Measurements from ENCODE around the gene DDX39A. TPM values are rescaled to one million over a fixed set of nuclear protein-coding genes. Genes with fewer than 3 reads are reported as not detected.
"Not testable (repeated sequence)": the region's sequence is repeated elsewhere in the genome, so short reads cannot be mapped to it uniquely, and the experiment has no call there.

Gene DDX39A
- total RNA-seq, 1 donor from 2014 or later = 210 TPM

GRCh38 chr19:14367016-14367415 lies 52.1 kb downstream of the DDX39A start:
- no peaks in the 10 kb centered on the region for H3K9me3 Mint-ChIP-seq
- peak overlapping the region; percentile 93 for H3K27ac Mint-ChIP-seq
- ChIA-PET POLR2A (interaction anchor here (0.7 to 19.6 kb wide), 10 partner anchors 9 to 69 kb away, joined by 3 to 342 read pairs (median 8); partner anchors contain the start of genes ADGRE5 and DDX39A), CTCF (interaction anchor here (1.7 kb wide), 1 partner anchor 14 kb away, joined by 5 read pairs; the partner anchor contains the start of gene ADGRE5)
- intact Hi-C loops (cut with micrococcal nuclease) = loop anchor here (5.0 kb wide), 1 partner anchor 1210 kb away; no protein-coding TSS in a partner anchor
- peaks cover 77% of the 10 kb centered on the region for H3K4me1 Mint-ChIP-seq
- no peaks in the 10 kb centered on the region for H3K36me3 Mint-ChIP-seq (ENCODE audit: low read depth)
- no peaks in the 10 kb centered on the region for H3K27me3 Mint-ChIP-seq
- TF ChIP-seq, protein P1, sequence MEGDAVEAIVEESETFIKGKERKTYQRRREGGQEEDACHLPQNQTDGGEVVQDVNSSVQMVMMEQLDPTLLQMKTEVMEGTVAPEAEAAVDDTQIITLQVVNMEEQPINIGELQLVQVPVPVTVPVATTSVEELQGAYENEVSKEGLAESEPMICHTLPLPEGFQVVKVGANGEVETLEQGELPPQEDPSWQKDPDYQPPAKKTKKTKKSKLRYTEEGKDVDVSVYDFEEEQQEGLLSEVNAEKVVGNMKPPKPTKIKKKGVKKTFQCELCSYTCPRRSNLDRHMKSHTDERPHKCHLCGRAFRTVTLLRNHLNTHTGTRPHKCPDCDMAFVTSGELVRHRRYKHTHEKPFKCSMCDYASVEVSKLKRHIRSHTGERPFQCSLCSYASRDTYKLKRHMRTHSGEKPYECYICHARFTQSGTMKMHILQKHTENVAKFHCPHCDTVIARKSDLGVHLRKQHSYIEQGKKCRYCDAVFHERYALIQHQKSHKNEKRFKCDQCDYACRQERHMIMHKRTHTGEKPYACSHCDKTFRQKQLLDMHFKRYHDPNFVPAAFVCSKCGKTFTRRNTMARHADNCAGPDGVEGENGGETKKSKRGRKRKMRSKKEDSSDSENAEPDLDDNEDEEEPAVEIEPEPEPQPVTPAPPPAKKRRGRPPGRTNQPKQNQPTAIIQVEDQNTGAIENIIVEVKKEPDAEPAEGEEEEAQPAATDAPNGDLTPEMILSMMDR (IDR thresholded peaks at IDR 0.05) = no peak
- no peak overlapping the region for H3K4me3 Mint-ChIP-seq
- ATAC-seq (ENCODE audit: low read depth) = no peak
- DNase-seq = no peak

DNA sequence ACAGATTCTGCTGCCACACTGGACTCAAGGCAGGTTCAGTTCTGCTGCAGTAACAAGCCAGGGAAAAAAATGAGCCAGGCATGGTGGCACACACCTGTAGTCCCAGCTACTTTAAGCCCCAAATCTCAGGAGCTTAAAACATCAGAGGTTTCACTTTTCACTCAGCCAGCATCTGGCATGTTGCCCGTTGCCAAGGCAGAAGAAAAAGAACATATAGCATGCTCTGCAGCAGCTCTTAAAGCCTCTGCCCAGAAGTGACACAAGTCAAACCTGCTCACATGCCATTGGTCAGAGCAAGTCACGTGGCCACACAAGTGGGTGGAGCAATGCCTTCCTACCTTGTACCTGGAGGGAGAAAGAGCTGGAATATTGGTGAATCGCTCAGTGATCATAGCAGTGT lies 52.6 kb downstream of the DDX39A start:
- H3K9me3 Mint-ChIP-seq = no peaks in the 10 kb centered on the region
- ATAC-seq (ENCODE audit: low read depth) = peak; percentile 38
- peak; percentile 63 for DNase-seq
- no peaks in the 10 kb centered on the region for H3K27me3 Mint-ChIP-seq
- H3K27ac Mint-ChIP-seq = peak overlapping the region; percentile 93
- H3K4me3 Mint-ChIP-seq = peak overlapping the region; percentile 22
- H3K36me3 Mint-ChIP-seq (ENCODE audit: low read depth) = no peaks in the 10 kb centered on the region
- intact Hi-C loops (cut with micrococcal nuclease) = loop anchor here (5.0 kb wide), 1 partner anchor 1209 kb away; no protein-coding TSS in a partner anchor
- POLR2A ChIA-PET = interaction anchor here (0.9 to 19.6 kb wide), 9 partner anchors 8 to 54 kb away, joined by 3 to 342 read pairs (median 7); partner anchors contain the start of genes ADGRE5 and DDX39A
- CTCF ChIA-PET = interaction anchor here (0.6 to 1.7 kb wide), 3 partner anchors 11 to 40 kb away, joined by 3 to 5 read pairs (median 5); partner anchors contain the start of gene ADGRE5
- peaks cover 77% of the 10 kb centered on the region for H3K4me1 Mint-ChIP-seq
- TF ChIP-seq, protein P1 (IDR thresholded peaks at IDR 0.05) = no peak

GRCh38 chr19:14364098-14364443 lies 55.1 kb downstream of the DDX39A start:
- ChIA-PET CTCF (interaction anchor here (1.0 to 5.3 kb wide), 5 partner anchors 15 to 68 kb away, joined by 3 to 76 read pairs (median 22); partner anchors contain the start of gene ADGRE5), POLR2A (interaction anchor here (0.6 to 19.6 kb wide), 11 partner anchors 10 to 227 kb away, joined by 3 to 342 read pairs (median 8); partner anchors contain the start of genes ADGRE5 and ASF1B)
- H3K27ac Mint-ChIP-seq = peak overlapping the region; percentile 91
- H3K9me3 Mint-ChIP-seq; H3K36me3 Mint-ChIP-seq (ENCODE audit: low read depth); DNase-seq; ATAC-seq (ENCODE audit: low read depth); intact Hi-C loops (cut with micrococcal nuclease); H3K27me3 Mint-ChIP-seq: not testable (repeated sequence)
- peak overlapping the region; percentile 87 for H3K4me3 Mint-ChIP-seq
- H3K4me1 Mint-ChIP-seq = peaks cover 61% of the 10 kb centered on the region

- ATAC-seq (ENCODE audit: low read depth) (peak; percentile 25), DNase-seq (peak; percentile 40)
- intact Hi-C loops (cut with micrococcal nuclease) = loop anchor here (1.0 kb wide), 1 partner anchor 21 kb away; no protein-coding TSS in a partner anchor
- Mint-ChIP-seq H3K27me3 (no peaks in the 10 kb centered on the region), H3K36me3 (ENCODE audit: low read depth) (no peaks in the 10 kb centered on the region), H3K4me3 (peak overlapping the region; percentile 87), H3K27ac (peak overlapping the region; percentile 91), H3K4me1 (peaks cover 56% of the 10 kb centered on the region), H3K9me3 (no peaks in the 10 kb centered on the region)
- POLR2A ChIA-PET = interaction anchor here (0.7 to 19.6 kb wide), 14 partner anchors 8 to 1663 kb away, joined by 3 to 342 read pairs (median 4); partner anchors contain the start of genes ADGRE5 and ASF1B
- TF ChIP-seq, protein P1 (IDR thresholded peaks at IDR 0.05) = no peak
- CTCF ChIA-PET = interaction anchor here (0.6 to 5.3 kb wide), 6 partner anchors 15 to 69 kb away, joined by 3 to 76 read pairs (median 13); partner anchors contain the start of gene ADGRE5
These were observed 55.7 kb downstream of the DDX39A start for GRCh38 chr19:14363183-14364097.

- peak; percentile 58 for ATAC-seq (ENCODE audit: low read depth)
- Mint-ChIP-seq H3K9me3 (no peaks in the 10 kb centered on the region), H3K4me1 (peaks cover 43% of the 10 kb centered on the region), H3K36me3 (ENCODE audit: low read depth) (no peaks in the 10 kb centered on the region), H3K27me3 (no peaks in the 10 kb centered on the region), H3K4me3 (peak overlapping the region; percentile 63), H3K27ac (peak overlapping the region; percentile 69)
- ChIA-PET CTCF (interaction anchor here (0.7 to 5.3 kb wide), 10 partner anchors 9 to 111 kb away, joined by 3 to 76 read pairs (median 4); partner anchors contain the start of gene ADGRE5), POLR2A (interaction anchor here (0.6 to 19.6 kb wide), 14 partner anchors 14 to 696 kb away, joined by 3 to 342 read pairs (median 8); partner anchors contain the start of genes ADGRE5 and ASF1B)
- intact Hi-C loops (cut with micrococcal nuclease) = loop anchor here (1.0 kb wide), 2 partner anchors 44 to 110 kb away; no protein-coding TSS in a partner anchor
- DNase-seq = no peak
- TF ChIP-seq, protein P1 (IDR thresholded peaks at IDR 0.05) = no peak
These were observed 57.3 kb downstream of the DDX39A start for GRCh38 chr19:14361824-14362223.

Data from activated B cell treated with CpG ODN at 0.5 μM for 24 hours (primary cell).